Sigmoid colon (tissue), 4 donors: Measurements from ENCODE around the gene COL6A1.

ENCODE experiments used
- POLR2AphosphoS5 ChIP-seq, 4 donors: sonication (generic); formaldehyde crosslinking; IDR thresholded peaks; one replicate each; pipeline ENCODE4 v1.6.1; 2017; ENCODE audit warnings: antibody characterized with exemption in 4 of 4
- TF ChIP-seq, protein P1 (sequence below), 4 experiments: fragments of 450-650 bp in 3 of 4; fragments of 200-600 bp in 1 of 4; IDR thresholded peaks; one replicate each; pipeline ENCODE4 v1.5.1; 2016 to 2019; ENCODE audit warnings: antibody characterized with exemption in 4 of 4, mild to moderate bottlenecking in 3 of 4, moderate library complexity in 2 of 4

DNA sequence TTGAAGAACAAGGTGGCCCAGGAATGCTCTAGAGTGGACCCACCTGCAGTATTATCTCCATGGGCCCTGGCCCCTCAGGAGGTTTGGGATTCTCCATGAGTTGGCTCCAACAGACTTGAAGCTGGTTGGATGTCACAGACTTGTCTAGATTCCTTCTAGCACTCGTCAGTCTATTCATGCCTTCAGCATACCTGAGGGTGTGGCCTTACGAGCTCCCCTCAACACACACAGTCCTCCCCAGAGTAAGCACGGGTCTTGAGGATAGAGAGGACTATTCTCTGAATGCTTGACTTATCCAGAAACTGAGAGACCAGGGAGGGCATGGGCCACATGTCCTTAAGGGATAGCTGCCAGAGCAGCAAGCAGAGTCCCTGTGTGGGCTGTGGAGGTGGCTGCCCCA lies 45.9 kb upstream of the COL6A1 start:
- TF ChIP-seq POLR2AphosphoS5 (IDR thresholded peaks at IDR 0.05): no peak
- TF ChIP-seq, protein P1, sequence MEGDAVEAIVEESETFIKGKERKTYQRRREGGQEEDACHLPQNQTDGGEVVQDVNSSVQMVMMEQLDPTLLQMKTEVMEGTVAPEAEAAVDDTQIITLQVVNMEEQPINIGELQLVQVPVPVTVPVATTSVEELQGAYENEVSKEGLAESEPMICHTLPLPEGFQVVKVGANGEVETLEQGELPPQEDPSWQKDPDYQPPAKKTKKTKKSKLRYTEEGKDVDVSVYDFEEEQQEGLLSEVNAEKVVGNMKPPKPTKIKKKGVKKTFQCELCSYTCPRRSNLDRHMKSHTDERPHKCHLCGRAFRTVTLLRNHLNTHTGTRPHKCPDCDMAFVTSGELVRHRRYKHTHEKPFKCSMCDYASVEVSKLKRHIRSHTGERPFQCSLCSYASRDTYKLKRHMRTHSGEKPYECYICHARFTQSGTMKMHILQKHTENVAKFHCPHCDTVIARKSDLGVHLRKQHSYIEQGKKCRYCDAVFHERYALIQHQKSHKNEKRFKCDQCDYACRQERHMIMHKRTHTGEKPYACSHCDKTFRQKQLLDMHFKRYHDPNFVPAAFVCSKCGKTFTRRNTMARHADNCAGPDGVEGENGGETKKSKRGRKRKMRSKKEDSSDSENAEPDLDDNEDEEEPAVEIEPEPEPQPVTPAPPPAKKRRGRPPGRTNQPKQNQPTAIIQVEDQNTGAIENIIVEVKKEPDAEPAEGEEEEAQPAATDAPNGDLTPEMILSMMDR (IDR thresholded peaks at IDR 0.05): no peak
